Activated T-helper 2 cell treated with anti-CD3 and anti-CD28 coated beads, Interferon-gamma antibody, Interleukin-2, Interleukin-4, amounts not matched to agents 10 μg/mL and 5 μg/mL and 100 μg/mL, durations not matched to agents 14 hours and 24 hours and 36 hours (primary cell): ENCODE data around the gene TMEM30A. TPM values are rescaled to one million over a fixed set of nuclear protein-coding genes. Genes with fewer than 3 reads are reported as not detected.
A peak's percentile ranks its signal among the peaks of the same experiment; 100 is the strongest.

Experiments
- DNase-seq: peaks from one replicate; pipeline ENCODE4 v3.0.0; 2021; ENCODE audit warnings: low spot score
- H3K27ac Mint-ChIP-seq: one replicate; pipeline ENCODE4 v1.8.0; 2021; ENCODE audit warnings: mixed read lengths
- H3K27me3 Mint-ChIP-seq: one replicate; pipeline ENCODE4 v1.8.0; 2021; ENCODE audit warnings: low read depth, mixed read lengths
- H3K36me3 Mint-ChIP-seq: one replicate; pipeline ENCODE4 v1.8.0; 2021; ENCODE audit warnings: low read depth, mixed read lengths
- H3K4me1 Mint-ChIP-seq: one replicate; pipeline ENCODE4 v1.8.0; 2021; ENCODE audit warnings: low read depth, mixed read lengths
- H3K4me3 Mint-ChIP-seq: one replicate; pipeline ENCODE4 v1.8.0; 2021; ENCODE audit warnings: low read depth, mild to moderate bottlenecking, moderate library complexity, mixed read lengths
- H3K9me3 Mint-ChIP-seq: one replicate; pipeline ENCODE4 v1.8.0; 2021; ENCODE audit warnings: mixed read lengths
- intact Hi-C: fragments of 100-400 bp; cut with micrococcal nuclease; formaldehyde crosslinking; loops from one replicate; pipeline ENCODE4 v1.15.1; 2023
- total RNA-seq: library from RNA; stranded (reverse); gene quantifications from 2 replicates; pipeline ENCODE4 v1.2.3, GENCODE V29; 2022

TMEM30A gene
- total RNA-seq, 1 donor from 2014 or later: 61.6 TPM

DNA sequence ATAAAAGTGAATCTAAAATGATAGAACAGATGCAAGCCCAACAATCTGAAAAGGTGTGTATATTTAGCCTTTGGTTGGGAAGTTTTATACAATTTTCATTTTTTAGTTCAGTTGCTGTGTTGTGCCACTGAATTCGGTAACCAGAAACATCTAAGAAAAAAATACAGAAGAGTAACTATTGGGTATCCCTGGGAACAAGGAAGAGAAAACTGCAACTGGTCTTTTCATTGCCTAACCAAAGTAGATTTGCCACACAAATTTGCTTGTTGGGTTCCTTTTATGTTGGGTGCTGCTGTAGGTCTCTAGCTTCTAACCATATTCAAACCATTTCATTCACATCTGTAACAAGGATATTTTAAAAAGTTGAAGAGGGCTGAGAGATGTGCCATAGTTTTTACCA, 2.8 kb upstream of the TMEM30A start:
- intact Hi-C loops: loop anchor here (10.0 kb wide), 1 partner anchor 1763 kb away; the partner anchor contains the start of gene EEF1A1
- H3K36me3 Mint-ChIP-seq: peaks cover 16% of the 10 kb centered on the region
- no peak for DNase-seq
- H3K27ac Mint-ChIP-seq: peak overlapping the region; percentile 32
- no peaks in the 10 kb centered on the region for H3K27me3 Mint-ChIP-seq
- H3K4me3 Mint-ChIP-seq: no peak overlapping the region
- H3K4me1 Mint-ChIP-seq: peaks cover 28% of the 10 kb centered on the region
- no peaks in the 10 kb centered on the region for H3K9me3 Mint-ChIP-seq

DNA sequence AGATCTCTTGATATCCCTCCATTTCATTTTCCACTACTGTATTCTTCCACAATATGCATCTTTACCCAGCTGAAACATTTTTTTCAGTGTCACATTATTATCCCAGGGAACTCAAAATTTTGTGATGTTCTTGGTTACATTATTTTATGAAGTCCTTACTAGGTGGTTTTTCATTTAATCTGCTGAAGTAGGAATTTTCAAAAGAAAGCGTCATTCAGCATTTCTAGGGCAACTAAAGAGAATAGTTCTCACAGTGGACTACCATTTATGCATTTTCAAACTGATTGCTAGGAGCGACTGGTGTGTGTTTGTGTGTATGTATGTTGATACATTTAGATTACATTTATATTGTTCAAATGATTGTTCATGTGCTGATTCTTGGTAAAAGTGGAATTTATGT, 2.4 kb upstream of the TMEM30A start:
- Mint-ChIP-seq H3K36me3 (peaks cover 18% of the 10 kb centered on the region), H3K27me3 (no peaks in the 10 kb centered on the region), H3K4me1 (peaks cover 30% of the 10 kb centered on the region), H3K4me3 (no peak overlapping the region), H3K27ac (no peak overlapping the region), H3K9me3 (no peaks in the 10 kb centered on the region)
- DNase-seq: no peak
- intact Hi-C loops: loop anchor here (10.0 kb wide), 1 partner anchor 1762 kb away; the partner anchor contains the start of gene EEF1A1

DNA sequence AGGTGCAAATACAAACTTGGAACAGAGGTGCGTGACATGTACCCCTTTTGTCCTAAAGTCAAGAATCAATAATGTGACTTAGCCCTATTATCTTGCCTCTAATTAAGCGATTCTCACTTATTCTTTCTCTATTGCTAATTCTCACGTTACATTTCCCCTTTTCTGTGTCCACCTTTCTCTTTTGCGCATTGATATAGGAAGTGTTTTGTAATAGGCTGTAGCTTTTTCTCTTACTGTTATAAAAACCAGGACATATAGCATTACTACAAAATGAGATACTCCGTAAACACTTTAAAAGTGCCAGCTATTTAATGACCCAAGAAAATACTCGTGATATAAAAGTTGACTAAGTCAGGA, 669 bp upstream of the TMEM30A start:
- Mint-ChIP-seq H3K4me1 (peaks cover 36% of the 10 kb centered on the region), H3K27ac (no peak overlapping the region), H3K36me3 (peaks cover 20% of the 10 kb centered on the region), H3K4me3 (no peak overlapping the region), H3K9me3 (no peaks in the 10 kb centered on the region), H3K27me3 (no peaks in the 10 kb centered on the region)
- no peak for DNase-seq
- intact Hi-C loops: loop anchor here (2.0 to 10.0 kb wide), 4 partner anchors 18 to 1760 kb away; partner anchors contain the start of gene EEF1A1

DNA sequence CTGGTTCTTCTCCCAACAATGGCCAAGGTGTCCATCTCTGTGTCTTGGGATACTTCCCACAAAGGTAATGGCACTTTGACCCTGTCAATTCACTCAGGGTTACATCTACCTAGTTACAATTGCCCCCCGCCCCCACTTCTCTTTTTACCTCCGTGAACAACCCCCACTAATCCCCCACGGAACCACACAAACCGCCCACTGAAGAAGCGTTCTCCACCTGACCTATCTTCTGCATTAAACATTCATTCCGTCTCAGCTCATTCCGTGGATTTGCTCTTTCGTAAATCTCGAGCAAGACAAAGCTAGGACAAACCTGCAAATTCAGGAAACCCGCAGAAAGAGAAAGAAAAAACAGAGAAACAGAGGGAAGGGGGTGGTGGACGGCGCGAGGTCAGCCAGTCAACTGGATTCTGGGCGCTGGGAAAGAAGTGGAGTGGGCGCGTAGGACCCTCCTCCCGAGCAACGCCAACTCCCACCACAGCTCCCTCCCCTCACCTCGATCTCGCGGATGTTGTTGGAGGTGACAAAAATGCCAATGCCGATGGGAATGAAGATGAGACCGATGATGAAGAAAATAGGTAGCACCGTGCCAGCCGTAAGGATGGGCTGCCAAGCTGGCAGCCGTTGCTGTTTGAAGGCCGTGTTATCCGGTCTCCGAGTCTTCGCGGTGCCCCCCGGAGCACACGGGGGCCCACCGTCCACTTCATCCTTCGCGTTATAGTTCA, 523 bp downstream of the TMEM30A start:
- intact Hi-C loops: loop anchor here (1.0 to 10.0 kb wide), 6 partner anchors 17 to 1822 kb away; partner anchors contain the start of genes COX7A2, EEF1A1 and MTO1
- H3K4me1 Mint-ChIP-seq: peaks cover 43% of the 10 kb centered on the region

DNA sequence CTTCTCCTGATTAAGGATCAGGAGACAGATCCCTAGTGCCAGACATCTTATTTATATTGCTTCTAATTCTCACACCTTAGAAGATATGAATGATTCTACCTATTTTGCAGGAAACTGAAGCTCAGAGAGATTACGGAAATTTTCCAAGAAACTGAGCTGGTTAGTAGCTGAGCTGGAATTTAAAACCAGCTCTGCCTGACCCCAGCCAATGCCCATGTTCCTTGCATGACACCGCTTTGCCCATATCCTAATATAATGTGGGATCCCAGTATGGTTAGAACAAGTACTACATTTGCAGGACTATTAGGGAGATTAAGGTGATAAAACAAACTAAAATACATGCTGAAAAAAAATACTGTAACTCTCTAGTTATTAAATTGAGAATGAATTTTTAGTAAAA, 1.9 kb downstream of the TMEM30A start:
- no peaks in the 10 kb centered on the region for H3K9me3 Mint-ChIP-seq
- H3K27ac Mint-ChIP-seq: no peak overlapping the region
- intact Hi-C loops: loop anchor here (5.0 to 10.0 kb wide), 2 partner anchors 1758 to 1820 kb away; partner anchors contain the start of genes EEF1A1 and MTO1
- peaks cover 27% of the 10 kb centered on the region for H3K36me3 Mint-ChIP-seq
- no peak for DNase-seq
- no peaks in the 10 kb centered on the region for H3K27me3 Mint-ChIP-seq
- peaks cover 48% of the 10 kb centered on the region for H3K4me1 Mint-ChIP-seq
- H3K4me3 Mint-ChIP-seq: peak overlapping the region; percentile 64

More for the DNA sequence above, 523 bp downstream of the TMEM30A start:
- Mint-ChIP-seq H3K27me3 (no peaks in the 10 kb centered on the region), H3K9me3 (no peaks in the 10 kb centered on the region), H3K36me3 (peaks cover 21% of the 10 kb centered on the region), H3K4me3 (no peak overlapping the region), H3K27ac (no peak overlapping the region)
- DNase-seq: no peak

DNA sequence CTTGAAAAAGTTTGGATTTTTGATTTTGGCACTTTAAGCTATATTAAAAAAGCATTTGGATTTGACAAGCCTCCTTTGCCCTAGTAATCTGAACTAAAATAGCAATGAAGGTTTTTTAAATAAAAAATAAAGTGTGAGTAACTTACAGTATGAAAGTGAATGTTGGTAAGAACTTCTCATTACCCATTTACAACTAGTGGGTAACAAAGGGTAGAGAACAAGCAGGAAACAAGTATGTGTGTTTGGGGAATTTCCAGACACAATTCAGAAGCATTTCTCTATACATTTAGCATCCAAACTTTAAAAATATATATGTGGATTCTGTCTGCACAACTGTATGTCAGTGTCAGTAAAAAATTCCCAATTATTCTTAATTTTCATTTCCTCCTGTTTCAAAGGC, 2.9 kb downstream of the TMEM30A start:
- H3K36me3 Mint-ChIP-seq: peaks cover 23% of the 10 kb centered on the region
- H3K4me1 Mint-ChIP-seq: peaks cover 42% of the 10 kb centered on the region
- DNase-seq: no peak
- no peaks in the 10 kb centered on the region for H3K9me3 Mint-ChIP-seq
- intact Hi-C loops: loop anchor here (5.0 to 10.0 kb wide), 2 partner anchors 1757 to 1819 kb away; partner anchors contain the start of genes EEF1A1 and MTO1
- H3K4me3 Mint-ChIP-seq: peak overlapping the region; percentile 58
- peak overlapping the region; percentile 74 for H3K27ac Mint-ChIP-seq
- no peaks in the 10 kb centered on the region for H3K27me3 Mint-ChIP-seq

DNA sequence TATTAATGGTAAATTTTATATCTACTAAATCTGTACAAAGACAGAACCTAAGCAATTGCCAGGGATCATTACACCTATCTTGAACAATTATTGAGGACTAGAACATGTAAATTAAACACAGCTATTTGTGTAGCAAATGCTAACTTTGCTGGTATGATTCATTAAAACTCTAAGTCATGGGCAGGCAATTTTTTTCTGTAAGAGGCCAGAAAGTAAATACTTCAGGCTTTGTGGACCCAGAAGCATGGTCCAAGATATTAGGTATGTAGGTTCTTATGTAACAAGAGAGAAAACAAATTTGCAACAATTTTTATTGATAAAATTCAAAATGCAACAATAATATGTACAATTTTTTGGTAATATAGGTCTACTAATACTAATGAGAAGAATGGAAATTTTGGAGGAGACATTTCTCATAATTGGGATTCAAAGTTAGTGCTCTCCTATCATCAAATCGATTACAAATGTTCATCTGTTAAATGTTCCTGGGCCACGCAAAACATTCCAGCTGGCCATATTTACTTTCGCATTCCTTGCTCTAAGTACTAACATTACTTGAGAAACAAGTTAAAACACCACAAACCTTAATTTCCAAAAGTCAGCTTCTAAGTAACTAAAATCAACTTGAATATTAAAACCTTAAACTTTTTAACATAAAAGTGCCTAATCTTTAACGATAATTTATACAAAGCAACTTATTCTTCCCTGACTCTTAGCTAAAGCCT, 4.3 kb downstream of the TMEM30A start:
- no peak overlapping the region for H3K27ac Mint-ChIP-seq
- no peak for DNase-seq
- H3K4me3 Mint-ChIP-seq: peak overlapping the region; percentile 3
- intact Hi-C loops: loop anchor here (5.0 to 10.0 kb wide), 2 partner anchors 1755 to 1818 kb away; partner anchors contain the start of genes EEF1A1 and MTO1
- peaks cover 36% of the 10 kb centered on the region for H3K36me3 Mint-ChIP-seq
- peaks cover 48% of the 10 kb centered on the region for H3K4me1 Mint-ChIP-seq
- H3K9me3 Mint-ChIP-seq: no peaks in the 10 kb centered on the region
- no peaks in the 10 kb centered on the region for H3K27me3 Mint-ChIP-seq

DNA sequence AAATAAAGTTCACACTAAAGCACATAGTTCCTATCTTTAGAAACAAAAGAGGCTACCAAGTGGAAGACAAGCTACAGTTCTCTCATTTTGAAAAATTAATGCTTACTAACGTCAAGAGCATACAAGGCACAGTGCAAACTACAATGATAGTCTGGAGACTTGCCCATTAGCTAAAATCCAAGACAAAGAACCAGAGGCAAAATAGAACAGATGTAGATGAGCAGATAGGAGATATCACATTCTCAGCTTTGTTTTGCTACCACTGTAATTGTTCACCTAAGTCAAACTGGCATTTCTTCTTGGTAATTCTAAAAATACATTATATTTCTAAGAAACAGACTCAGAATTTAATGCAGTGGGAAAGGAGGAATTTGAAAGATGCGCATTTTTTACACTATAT, 5.2 kb downstream of the TMEM30A start:
- Mint-ChIP-seq H3K27ac (no peak overlapping the region), H3K27me3 (no peaks in the 10 kb centered on the region), H3K4me1 (peaks cover 53% of the 10 kb centered on the region), H3K9me3 (no peaks in the 10 kb centered on the region), H3K36me3 (peaks cover 43% of the 10 kb centered on the region), H3K4me3 (no peak overlapping the region)
- intact Hi-C loops: no loop called here
- no peak for DNase-seq

DNA sequence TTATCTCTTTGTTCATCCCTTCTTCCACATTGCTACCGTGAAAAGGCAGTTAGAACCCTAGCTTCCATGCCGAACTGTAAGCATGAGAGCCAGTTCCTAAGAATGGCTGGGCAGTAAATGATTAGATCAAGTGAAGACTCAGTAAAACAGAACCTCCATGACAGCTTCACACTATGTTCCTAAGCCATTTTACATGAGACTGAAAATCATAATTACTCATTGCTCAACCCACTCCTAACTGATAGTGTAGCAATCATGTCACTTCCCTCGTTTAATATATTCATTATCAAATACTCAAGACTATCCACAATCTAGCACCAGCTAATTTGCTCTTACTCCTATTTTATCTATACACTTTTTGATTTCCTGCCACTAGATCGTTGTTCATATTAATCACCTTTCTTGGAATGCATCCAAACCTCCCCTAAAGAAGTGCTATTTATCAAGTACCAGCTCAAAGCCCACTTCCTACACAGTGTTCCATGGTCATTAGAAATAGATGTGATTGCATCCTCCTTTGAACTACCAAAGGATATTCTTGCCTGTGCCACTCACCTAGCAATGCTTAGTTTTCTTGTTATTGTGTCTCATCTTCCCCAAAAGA, 6.0 kb downstream of the TMEM30A start:
- Mint-ChIP-seq H3K36me3 (peaks cover 51% of the 10 kb centered on the region), H3K9me3 (no peaks in the 10 kb centered on the region), H3K4me1 (peaks cover 60% of the 10 kb centered on the region), H3K27ac (peak overlapping the region; percentile 73), H3K4me3 (no peak overlapping the region), H3K27me3 (no peaks in the 10 kb centered on the region)
- no peak for DNase-seq
- intact Hi-C loops: no loop called here

DNA sequence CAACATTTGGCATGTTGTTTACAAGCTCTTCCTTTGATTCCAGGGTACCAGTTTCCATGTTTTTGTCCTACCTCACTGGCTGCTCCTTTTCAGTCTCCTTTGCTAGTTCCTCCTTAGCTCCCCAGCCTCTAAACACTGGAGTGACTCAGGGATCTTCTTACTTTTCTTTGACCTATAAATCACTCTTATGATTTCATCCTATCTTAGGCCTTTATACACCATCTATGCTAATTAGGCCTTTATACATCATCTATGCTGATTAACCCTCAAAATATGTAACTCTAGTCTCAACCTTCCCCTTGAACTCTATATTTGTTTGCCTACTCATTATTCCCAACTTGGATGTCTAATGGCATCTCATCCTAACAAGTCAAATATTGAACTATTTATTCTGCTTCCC, 9.5 kb downstream of the TMEM30A start:
- no peak for DNase-seq
- Mint-ChIP-seq H3K4me1 (peaks cover 63% of the 10 kb centered on the region), H3K27ac (peak overlapping the region; percentile 67), H3K36me3 (peaks cover 75% of the 10 kb centered on the region), H3K27me3 (no peaks in the 10 kb centered on the region), H3K4me3 (no peak overlapping the region), H3K9me3 (no peaks in the 10 kb centered on the region)
- intact Hi-C loops: no loop called here

DNA sequence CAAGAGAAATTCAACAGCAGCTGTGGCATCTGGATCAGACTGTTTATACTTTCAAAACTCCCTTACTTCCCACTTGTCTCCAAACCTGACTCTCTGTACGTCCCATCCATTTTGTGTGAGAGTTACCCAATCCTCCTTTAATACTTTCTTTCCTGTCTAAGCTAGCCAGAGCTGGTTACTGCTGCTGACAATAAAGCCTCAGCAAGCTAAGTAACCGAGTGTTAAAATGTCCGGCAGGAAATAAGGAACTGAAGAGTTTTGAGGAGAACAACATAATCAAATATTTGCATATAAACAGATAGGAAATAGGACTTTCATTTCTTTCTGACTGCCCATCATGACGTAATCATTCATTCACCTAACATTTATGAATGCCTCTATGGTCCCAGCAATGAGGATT, 11.6 kb downstream of the TMEM30A start:
- Mint-ChIP-seq H3K27me3 (no peaks in the 10 kb centered on the region), H3K4me3 (no peak overlapping the region), H3K36me3 (peaks cover 63% of the 10 kb centered on the region), H3K27ac (no peak overlapping the region), H3K4me1 (peaks cover 50% of the 10 kb centered on the region), H3K9me3 (no peaks in the 10 kb centered on the region)
- intact Hi-C loops: no loop called here
- DNase-seq: no peak

DNA sequence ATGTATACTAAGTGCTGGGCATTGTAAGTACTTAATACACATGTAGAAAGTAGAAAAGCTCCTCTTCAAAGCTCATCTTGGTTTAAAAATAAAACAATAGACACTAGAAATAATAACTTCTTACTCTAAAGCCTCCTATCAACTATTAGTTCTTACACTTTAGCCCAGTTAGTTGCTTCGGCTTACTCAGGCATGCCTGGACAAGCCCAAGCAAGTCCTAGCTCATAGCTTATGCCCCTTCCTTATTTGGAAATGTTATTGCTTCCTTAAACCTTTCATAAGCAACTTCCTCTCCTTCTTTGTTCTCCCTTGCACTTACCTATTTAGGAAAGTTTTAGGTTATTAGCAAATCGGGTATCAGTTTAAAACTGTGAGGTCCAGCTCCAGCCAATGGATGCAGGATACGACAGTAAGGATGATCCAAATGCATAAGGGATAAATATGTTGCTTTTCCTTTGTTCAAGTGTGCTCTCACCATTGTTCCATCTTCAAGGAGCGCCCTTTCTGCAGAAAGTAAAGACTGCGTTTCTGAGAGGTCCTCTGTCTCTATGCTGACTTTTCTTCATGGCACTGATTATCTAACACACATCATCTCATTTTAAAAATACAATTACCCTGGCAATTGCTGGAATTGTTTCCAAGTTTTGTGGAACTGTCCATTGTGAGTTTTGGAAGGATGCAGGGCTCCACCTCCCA, 12.3 kb downstream of the TMEM30A start:
- H3K36me3 Mint-ChIP-seq: peaks cover 65% of the 10 kb centered on the region
- intact Hi-C loops: no loop called here
- no peaks in the 10 kb centered on the region for H3K27me3 Mint-ChIP-seq
- H3K27ac Mint-ChIP-seq: no peak overlapping the region
- no peak for DNase-seq
- H3K4me1 Mint-ChIP-seq: peaks cover 53% of the 10 kb centered on the region
- H3K4me3 Mint-ChIP-seq: no peak overlapping the region
- no peaks in the 10 kb centered on the region for H3K9me3 Mint-ChIP-seq
